Measurements from ENCODE around the gene MAGEA1.

Gene MAGEA1

DNA sequence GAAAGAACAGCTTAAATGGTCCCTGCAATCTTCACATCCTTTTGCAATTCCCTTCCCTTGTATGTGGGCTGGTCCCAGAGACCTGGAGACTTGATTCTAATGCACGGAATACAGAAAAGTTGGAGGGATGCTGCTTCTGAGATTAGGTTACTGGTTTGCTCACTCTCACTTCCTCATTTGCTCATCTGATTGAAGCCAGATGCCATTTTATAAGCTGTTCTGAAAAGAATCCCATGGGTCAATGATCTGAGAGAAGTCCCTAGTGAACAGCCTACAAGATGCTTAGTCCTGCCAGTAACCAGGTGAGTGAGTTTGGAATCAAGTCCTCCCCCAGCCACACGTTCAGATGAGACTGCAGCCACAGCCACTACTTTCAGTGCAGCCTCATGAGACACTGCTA, 35.9 kb downstream of the MAGEA1 start:
- Histone ChIP-seq H3K27ac (ENCODE audit: poor library complexity, severe bottlenecking) (no peak overlapping the region), H3K4me1 (ENCODE audit: insufficient read depth, poor library complexity, severe bottlenecking) (no peaks in the 10 kb centered on the region), H3K27me3 (ENCODE audit: insufficient read depth, poor library complexity, severe bottlenecking) (no peaks in the 10 kb centered on the region), H3K36me3 (ENCODE audit: low read depth) (no peaks in the 10 kb centered on the region), H3K4me3 (ENCODE audit: severe bottlenecking) (no peak overlapping the region), H3K9me3 (ENCODE audit: severe bottlenecking) (no peaks in the 10 kb centered on the region)
- DNase-seq (ENCODE audit: low spot score) (no peak), ATAC-seq (ENCODE audit: low read depth) (no peak)
- TF ChIP-seq, protein P1, sequence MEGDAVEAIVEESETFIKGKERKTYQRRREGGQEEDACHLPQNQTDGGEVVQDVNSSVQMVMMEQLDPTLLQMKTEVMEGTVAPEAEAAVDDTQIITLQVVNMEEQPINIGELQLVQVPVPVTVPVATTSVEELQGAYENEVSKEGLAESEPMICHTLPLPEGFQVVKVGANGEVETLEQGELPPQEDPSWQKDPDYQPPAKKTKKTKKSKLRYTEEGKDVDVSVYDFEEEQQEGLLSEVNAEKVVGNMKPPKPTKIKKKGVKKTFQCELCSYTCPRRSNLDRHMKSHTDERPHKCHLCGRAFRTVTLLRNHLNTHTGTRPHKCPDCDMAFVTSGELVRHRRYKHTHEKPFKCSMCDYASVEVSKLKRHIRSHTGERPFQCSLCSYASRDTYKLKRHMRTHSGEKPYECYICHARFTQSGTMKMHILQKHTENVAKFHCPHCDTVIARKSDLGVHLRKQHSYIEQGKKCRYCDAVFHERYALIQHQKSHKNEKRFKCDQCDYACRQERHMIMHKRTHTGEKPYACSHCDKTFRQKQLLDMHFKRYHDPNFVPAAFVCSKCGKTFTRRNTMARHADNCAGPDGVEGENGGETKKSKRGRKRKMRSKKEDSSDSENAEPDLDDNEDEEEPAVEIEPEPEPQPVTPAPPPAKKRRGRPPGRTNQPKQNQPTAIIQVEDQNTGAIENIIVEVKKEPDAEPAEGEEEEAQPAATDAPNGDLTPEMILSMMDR (IDR thresholded peaks at IDR 0.05; ENCODE audit: poor library complexity, severe bottlenecking), result no peak

DNA sequence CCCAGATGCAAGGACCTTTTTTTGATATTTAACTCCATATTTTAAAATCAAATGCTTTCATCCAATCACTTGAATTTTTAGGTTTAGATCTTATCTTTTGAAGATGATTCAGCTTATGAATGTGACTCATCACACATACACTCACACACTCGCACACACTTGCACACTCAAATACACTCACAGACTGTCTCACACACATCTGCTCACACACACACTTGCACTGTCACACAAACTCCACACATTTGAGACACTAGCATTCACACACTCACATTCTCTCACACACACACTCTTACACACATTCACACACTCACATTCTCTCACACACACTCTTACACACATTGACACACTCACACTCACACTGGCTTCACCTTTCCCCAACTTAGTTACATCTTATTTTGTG, 37.8 kb downstream of the MAGEA1 start:
- DNase-seq (ENCODE audit: low spot score) (no peak), ATAC-seq (ENCODE audit: low read depth) (no peak)
- H3K9me3 ChIP-seq (ENCODE audit: severe bottlenecking), result no peaks in the 10 kb centered on the region
- H3K4me1 ChIP-seq (ENCODE audit: insufficient read depth, poor library complexity, severe bottlenecking), result no peaks in the 10 kb centered on the region
- TF ChIP-seq, protein P1 (IDR thresholded peaks at IDR 0.05; ENCODE audit: poor library complexity, severe bottlenecking), result no peak
- no peaks in the 10 kb centered on the region for H3K36me3 ChIP-seq (ENCODE audit: low read depth)
- H3K27ac ChIP-seq (ENCODE audit: poor library complexity, severe bottlenecking), result no peak overlapping the region
- no peaks in the 10 kb centered on the region for H3K27me3 ChIP-seq (ENCODE audit: insufficient read depth, poor library complexity, severe bottlenecking)
- no peak overlapping the region for H3K4me3 ChIP-seq (ENCODE audit: severe bottlenecking)

DNA sequence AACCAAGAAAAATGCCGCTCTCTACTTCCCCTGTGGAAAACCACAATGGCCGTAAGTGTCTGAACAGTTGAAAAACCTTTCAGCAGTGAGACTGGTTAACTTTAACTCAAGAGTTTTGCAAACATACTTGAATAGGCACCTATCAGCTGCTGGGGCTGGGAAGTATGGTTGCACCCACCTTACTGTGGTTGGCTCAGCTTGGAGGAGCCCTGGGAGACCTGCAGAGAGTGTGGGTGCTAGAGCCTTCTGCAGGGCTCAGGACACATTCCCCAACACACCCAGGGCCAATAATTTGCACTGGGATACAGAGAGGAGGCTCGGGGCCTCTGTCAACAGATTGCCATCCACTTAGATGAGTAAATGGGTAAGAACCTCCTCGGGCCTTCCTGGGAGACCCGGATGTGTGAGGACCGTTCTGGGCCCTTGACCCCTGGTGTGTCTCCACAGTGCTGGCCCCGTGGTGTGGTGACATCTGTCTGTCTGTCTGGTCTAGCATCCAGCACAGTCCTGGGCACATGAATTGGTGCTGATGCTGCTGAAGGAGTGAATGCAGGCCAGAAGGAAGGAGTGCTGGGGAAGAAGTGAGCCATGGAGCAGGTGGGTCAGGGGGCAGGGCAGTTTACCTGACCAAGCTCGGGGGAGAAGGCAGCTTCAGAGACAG, 46.5 kb downstream of the MAGEA1 start:
- ATAC-seq (ENCODE audit: low read depth) (no peak), DNase-seq (ENCODE audit: low spot score) (no peak)
- Histone ChIP-seq H3K27me3 (ENCODE audit: insufficient read depth, poor library complexity, severe bottlenecking) (no peaks in the 10 kb centered on the region), H3K27ac (ENCODE audit: poor library complexity, severe bottlenecking) (no peak overlapping the region), H3K9me3 (ENCODE audit: severe bottlenecking) (no peaks in the 10 kb centered on the region), H3K36me3 (ENCODE audit: low read depth) (no peaks in the 10 kb centered on the region), H3K4me1 (ENCODE audit: insufficient read depth, poor library complexity, severe bottlenecking) (no peaks in the 10 kb centered on the region), H3K4me3 (ENCODE audit: severe bottlenecking) (no peak overlapping the region)
- TF ChIP-seq, protein P1 (IDR thresholded peaks at IDR 0.05; ENCODE audit: poor library complexity, severe bottlenecking), result no peak

DNA sequence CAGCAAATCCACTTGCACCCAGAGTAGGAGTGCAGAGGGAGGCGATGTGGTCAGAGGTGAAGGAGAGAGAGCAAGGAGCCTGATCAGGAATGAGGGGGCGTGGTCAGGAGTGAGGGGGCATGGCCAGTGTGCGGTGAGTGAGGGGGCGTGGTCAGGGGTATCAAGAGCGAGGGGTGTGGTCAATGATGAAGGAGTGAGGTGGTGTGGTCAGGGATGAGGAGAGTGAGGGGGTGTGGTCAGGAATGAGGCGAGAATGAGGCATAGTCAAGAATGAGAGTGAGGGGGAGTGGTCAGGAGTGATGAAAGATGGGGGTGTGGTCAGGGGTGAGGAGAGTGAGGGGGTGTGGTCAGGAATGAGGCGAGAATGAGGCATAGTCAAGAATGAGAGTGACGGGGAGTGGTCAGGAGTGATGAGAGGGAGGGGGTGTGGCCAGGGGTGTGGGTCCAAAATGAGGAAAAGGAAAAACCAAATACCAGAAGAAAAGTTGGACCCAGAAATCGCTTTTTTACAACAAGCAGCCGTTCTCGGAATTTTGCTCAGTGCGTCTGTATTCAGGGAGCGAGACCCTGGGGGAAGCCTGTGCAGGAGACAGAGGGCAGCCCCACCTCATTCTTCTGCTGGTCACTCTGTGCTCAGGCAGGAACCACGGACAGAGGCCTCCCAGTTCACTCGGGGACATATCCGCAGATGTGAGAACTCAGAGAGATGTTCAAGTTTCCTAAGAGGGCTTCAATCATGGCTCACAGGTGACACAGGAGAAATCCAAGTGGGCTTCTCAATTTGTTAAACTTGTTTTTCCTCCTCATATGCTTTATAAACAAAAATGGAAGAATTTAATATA, 47.5 kb downstream of the MAGEA1 start:
- no peak overlapping the region for H3K27ac ChIP-seq (ENCODE audit: poor library complexity, severe bottlenecking)
- no peaks in the 10 kb centered on the region for H3K4me1 ChIP-seq (ENCODE audit: insufficient read depth, poor library complexity, severe bottlenecking)
- DNase-seq (ENCODE audit: low spot score) (peak; percentile 91), ATAC-seq (ENCODE audit: low read depth) (peak; percentile 94)
- H3K27me3 ChIP-seq (ENCODE audit: insufficient read depth, poor library complexity, severe bottlenecking), result no peaks in the 10 kb centered on the region
- TF ChIP-seq, protein P1 (IDR thresholded peaks at IDR 0.05; ENCODE audit: poor library complexity, severe bottlenecking), result no peak
- no peaks in the 10 kb centered on the region for H3K36me3 ChIP-seq (ENCODE audit: low read depth)
- H3K9me3 ChIP-seq (ENCODE audit: severe bottlenecking), result no peaks in the 10 kb centered on the region
- H3K4me3 ChIP-seq (ENCODE audit: severe bottlenecking), result peak overlapping the region; percentile 18
